WTC11 (cell line): ENCODE results near the gene NOS3. TPM values are rescaled to one million over a fixed set of nuclear protein-coding genes. Genes with fewer than 3 reads are reported as not detected.

Experiments
- ATAC-seq: fragments of 200-7000 bp; cut with Tn5 transposase; 2 replicates; pipeline ENCODE4 v1.10.0; 2021; ENCODE audit warnings: mild to moderate bottlenecking, moderate library complexity
- CTCF ChIA-PET: fragments of 300-600 bp; sonication (Branson Sonifier 250); formaldehyde crosslinking; loops from one replicate; lab custom pipeline; 2021; ENCODE audit warnings: antibody characterized with exemption; lab: Charles Lee
- POLR2A ChIA-PET: fragments of 350-600 bp; sonication (Branson Sonifier 250); formaldehyde crosslinking; loops from one replicate; lab custom pipeline; 2021; ENCODE audit warnings: antibody characterized with exemption; lab: Charles Lee
- DNase-seq: peaks from one replicate; pipeline ENCODE4 v3.0.0; 2021; ENCODE audit warnings: low spot score
- H3K27ac Mint-ChIP-seq: 2 replicates; pipeline ENCODE4 v1.8.0; 2021; ENCODE audit warnings: mixed read lengths
- H3K27me3 Mint-ChIP-seq: 2 replicates; pipeline ENCODE4 v1.8.0; 2021; ENCODE audit warnings: low read depth, mild to moderate bottlenecking, moderate library complexity, mixed read lengths
- H3K36me3 Mint-ChIP-seq: 2 replicates; pipeline ENCODE4 v1.8.0; 2021; ENCODE audit warnings: mixed read lengths
- H3K4me1 Mint-ChIP-seq: 2 replicates; pipeline ENCODE4 v1.8.0; 2022; ENCODE audit warnings: mixed read lengths
- H3K4me3 Mint-ChIP-seq: 2 replicates; pipeline ENCODE4 v1.8.0; 2021; ENCODE audit warnings: mild to moderate bottlenecking, moderate library complexity, mixed read lengths
- H3K9me3 Mint-ChIP-seq: 2 replicates; pipeline ENCODE4 v1.8.0; 2021; ENCODE audit warnings: mixed read lengths
- ATF1 ChIP-seq: sonication (generic); formaldehyde crosslinking; IDR thresholded peaks from 2 replicates; pipeline ENCODE4 v1.8.1; 2023; ENCODE audit warnings: mild to moderate bottlenecking, moderate library complexity, missing genetic modification reagents
- ESRRA ChIP-seq: sonication (generic); formaldehyde crosslinking; IDR thresholded peaks from 2 replicates; pipeline ENCODE4 v1.8.1; 2022; ENCODE audit warnings: mild to moderate bottlenecking, missing genetic modification reagents, borderline replicate concordance
- ETV6 ChIP-seq: sonication (generic); formaldehyde crosslinking; IDR thresholded peaks from 2 replicates; pipeline ENCODE4 v1.8.1; 2022; ENCODE audit warnings: mild to moderate bottlenecking, missing genetic modification reagents
- GABPB1 ChIP-seq: sonication (generic); formaldehyde crosslinking; IDR thresholded peaks from 2 replicates; pipeline ENCODE4 v1.8.1; 2023; ENCODE audit warnings: mild to moderate bottlenecking, missing genetic modification reagents
- RORB ChIP-seq: fragments of 250-450 bp; sonication (Bioruptor Pico); IDR thresholded peaks from 2 replicates; pipeline ENCODE4 v1.9.0; 2021; ENCODE audit warnings: mild to moderate bottlenecking
- TEAD1 ChIP-seq: sonication (generic); formaldehyde crosslinking; IDR thresholded peaks from 2 replicates; pipeline ENCODE4 v1.8.0; 2022; ENCODE audit warnings: mild to moderate bottlenecking, missing genetic modification reagents
- ZNF263 ChIP-seq: sonication (generic); formaldehyde crosslinking; IDR thresholded peaks from 2 replicates; pipeline ENCODE4 v1.8.1; 2022; ENCODE audit warnings: low read depth, mild to moderate bottlenecking, moderate library complexity, missing genetic modification reagents
- ZNF396 ChIP-seq: fragments of 250-450 bp; sonication (Bioruptor Pico); IDR thresholded peaks from 2 replicates; pipeline ENCODE4 v1.8.0; 2021; ENCODE audit warnings: mild to moderate bottlenecking, moderate library complexity, borderline replicate concordance
- total RNA-seq: library from RNA; stranded (reverse); gene quantifications from 3 replicates; pipeline ENCODE4 v1.2.3, GENCODE V29; 2021
- TF ChIP-seq, protein P1 (sequence below): fragments of 200-600 bp; IDR thresholded peaks from 2 replicates; pipeline ENCODE4 v1.8.0; 2022; ENCODE audit warnings: antibody characterized with exemption
- TF ChIP-seq, protein P2 (sequence below): sonication (generic); formaldehyde crosslinking; IDR thresholded peaks from 2 replicates; pipeline ENCODE4 v1.8.0; 2022; ENCODE audit warnings: mild to moderate bottlenecking, missing genetic modification reagents
- TF ChIP-seq, protein P3 (sequence below): fragments of 250-450 bp; sonication (Bioruptor Pico); IDR thresholded peaks from 2 replicates; pipeline ENCODE4 v1.9.0; 2021; ENCODE audit warnings: mild to moderate bottlenecking, borderline replicate concordance
- TF ChIP-seq, protein P4 (sequence below): sonication (generic); formaldehyde crosslinking; conservative IDR thresholded peaks from 2 replicates; pipeline ENCODE4 v1.8.1; 2023; ENCODE audit warnings: mild to moderate bottlenecking, low read depth, missing genetic modification reagents, moderate library complexity

NOS3 gene
- total RNA-seq, 1 experiment from 2014 or later: 6.6 TPM

DNA sequence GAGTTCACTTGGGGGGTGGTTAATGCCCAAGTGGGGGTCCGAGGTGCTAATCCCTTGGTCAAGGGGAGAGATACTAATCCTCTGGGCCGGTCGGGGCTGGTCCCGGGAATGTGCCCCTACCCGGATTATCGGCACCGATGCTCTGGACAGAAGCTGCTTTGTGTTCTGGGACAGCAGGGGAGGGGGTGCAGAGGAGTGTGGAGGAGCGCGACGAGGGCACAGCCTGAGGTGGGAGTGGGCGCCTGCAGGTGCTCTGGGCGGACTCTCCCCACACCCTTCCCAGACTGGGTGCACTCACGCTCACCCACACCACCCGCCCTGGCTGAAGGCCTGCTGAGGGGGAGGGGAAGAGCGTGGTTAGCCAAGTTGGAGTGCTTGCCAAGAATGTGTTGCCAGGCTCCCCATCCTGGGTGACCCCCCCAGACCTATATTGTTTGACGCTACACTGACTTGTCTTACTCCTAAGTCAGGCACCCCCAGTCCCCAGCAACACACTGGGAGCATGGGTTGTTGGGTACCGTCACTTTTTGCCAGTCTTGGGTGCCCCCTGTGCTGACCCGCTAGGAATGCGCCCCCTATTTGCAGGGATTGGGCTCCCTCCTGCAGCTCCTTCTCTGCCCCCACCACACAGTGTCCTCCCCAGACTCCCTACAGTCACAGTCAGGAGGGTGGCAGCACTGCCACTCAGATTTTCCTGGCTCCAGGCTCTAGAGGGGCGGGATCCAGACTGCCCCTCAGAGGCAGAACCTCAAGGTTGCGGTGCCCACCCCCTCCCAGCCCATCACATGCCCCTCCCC lies 69.8 kb downstream of the NOS3 start:
- Mint-ChIP-seq H3K4me3 (peak overlapping the region; percentile 83), H3K4me1 (peaks cover 43% of the 10 kb centered on the region)
- TF ChIP-seq, protein P1, sequence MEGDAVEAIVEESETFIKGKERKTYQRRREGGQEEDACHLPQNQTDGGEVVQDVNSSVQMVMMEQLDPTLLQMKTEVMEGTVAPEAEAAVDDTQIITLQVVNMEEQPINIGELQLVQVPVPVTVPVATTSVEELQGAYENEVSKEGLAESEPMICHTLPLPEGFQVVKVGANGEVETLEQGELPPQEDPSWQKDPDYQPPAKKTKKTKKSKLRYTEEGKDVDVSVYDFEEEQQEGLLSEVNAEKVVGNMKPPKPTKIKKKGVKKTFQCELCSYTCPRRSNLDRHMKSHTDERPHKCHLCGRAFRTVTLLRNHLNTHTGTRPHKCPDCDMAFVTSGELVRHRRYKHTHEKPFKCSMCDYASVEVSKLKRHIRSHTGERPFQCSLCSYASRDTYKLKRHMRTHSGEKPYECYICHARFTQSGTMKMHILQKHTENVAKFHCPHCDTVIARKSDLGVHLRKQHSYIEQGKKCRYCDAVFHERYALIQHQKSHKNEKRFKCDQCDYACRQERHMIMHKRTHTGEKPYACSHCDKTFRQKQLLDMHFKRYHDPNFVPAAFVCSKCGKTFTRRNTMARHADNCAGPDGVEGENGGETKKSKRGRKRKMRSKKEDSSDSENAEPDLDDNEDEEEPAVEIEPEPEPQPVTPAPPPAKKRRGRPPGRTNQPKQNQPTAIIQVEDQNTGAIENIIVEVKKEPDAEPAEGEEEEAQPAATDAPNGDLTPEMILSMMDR: no peak
- TF ChIP-seq, all 79 proteins: peak for 0
- Mint-ChIP-seq H3K36me3 (peaks cover 5% of the 10 kb centered on the region), H3K27ac (no peak overlapping the region), H3K9me3 (no peaks in the 10 kb centered on the region), H3K27me3 (peaks cover 7% of the 10 kb centered on the region)
- POLR2A ChIA-PET: no interaction called here
- ATAC-seq (no peak), DNase-seq (no peak)
- CTCF ChIA-PET: interaction anchor here (0.5 to 3.5 kb wide), 10 partner anchors 10 to 190 kb away, joined by 3 to 12 read pairs (median 3); partner anchors contain the start of gene FASTK

DNA sequence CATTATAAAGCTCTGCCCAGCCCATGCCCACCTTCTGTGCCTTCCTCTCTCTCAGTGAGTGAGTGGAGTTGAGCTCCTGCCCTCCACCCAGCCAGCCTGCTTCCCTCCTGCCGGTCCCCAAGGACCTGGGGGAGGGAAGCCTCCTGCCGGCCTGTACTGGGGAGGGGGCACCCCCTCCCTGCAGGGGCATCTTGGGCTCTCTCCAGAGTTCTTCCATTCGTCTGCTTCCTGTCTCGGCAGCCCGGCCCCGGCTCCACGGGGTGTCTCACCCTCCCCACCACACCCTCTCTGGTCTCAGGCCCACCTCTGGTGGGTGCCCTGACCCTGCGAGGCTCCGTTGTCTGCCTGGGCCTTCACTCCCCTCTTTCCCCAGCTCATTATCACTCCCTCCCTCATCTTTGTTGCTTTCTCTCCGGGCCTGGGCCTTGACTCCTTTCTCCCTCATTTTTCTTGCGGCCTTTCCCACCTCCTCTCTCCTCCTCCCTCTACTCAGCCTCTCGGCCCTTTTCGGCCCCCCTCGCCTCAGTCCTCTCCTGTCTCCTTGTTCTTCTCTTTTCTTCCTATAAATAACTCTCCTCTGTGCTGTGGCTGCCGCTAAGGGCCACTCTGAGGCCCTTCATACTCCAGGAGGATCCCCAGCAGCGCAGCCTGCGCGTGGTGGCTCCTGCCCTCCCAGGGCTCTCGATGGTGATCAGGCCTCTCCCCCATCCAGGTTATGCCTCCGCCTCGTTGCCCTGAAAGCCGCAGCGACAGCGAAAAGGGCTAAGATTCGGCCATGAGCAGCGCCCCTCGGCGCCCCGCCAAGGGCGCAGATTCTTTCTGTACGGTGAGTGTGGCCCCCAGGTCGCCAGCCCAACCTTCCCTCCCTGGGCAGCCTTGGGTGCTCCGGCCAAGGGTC lies 70.6 kb downstream of the NOS3 start:
- DNase-seq (peak; percentile 35), ATAC-seq (no peak)
- TF ChIP-seq ZNF263 (CRISPR knock-in tag): no peak
- TF ChIP-seq GABPB1: no peak
- 0 out of 2 replicates have a peak, but pooled peaks have one; percentile 10 for TF ChIP-seq TEAD1
- no peaks in the 10 kb centered on the region for H3K9me3 Mint-ChIP-seq
- peak overlapping the region; percentile 83 for H3K4me3 Mint-ChIP-seq
- peaks cover 6% of the 10 kb centered on the region for H3K36me3 Mint-ChIP-seq
- H3K4me1 Mint-ChIP-seq: peaks cover 38% of the 10 kb centered on the region
- H3K27me3 Mint-ChIP-seq: peaks cover 4% of the 10 kb centered on the region
- CTCF ChIA-PET: interaction anchor here (0.5 to 3.5 kb wide), 30 partner anchors 11 to 189 kb away, joined by 3 to 36 read pairs (median 6); partner anchors contain the start of genes ABCB8, FASTK and H2BK1
- POLR2A ChIA-PET: interaction anchor here (1.3 to 2.3 kb wide), 8 partner anchors 11 to 166 kb away, joined by 4 to 13 read pairs (median 9); partner anchors contain the start of genes ABCB8, ABCF2, FASTK and TMUB1
- 0 out of 2 replicates have a peak overlapping the region, but pooled peaks have one; percentile 57 for H3K27ac Mint-ChIP-seq

DNA sequence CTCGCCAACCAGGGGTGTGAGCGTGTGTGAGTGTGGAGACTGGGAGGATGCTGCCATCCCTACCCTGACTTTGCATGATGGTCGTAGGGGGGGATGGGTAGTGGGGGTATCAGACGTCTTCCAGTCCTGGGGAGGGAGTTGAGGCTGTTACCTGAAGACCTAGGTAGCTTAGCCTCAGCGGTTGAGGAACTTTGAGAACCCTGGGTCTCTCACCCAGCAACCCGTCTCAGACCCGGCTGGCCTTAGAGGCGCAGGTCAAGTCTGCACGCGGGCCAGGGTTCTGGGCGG lies 71.2 kb downstream of the NOS3 start:
- H3K27me3 Mint-ChIP-seq: peaks cover 2% of the 10 kb centered on the region; the same call in 1 of the 2 replicates
- no peak for ATAC-seq
- DNase-seq: no peak
- CTCF ChIA-PET: interaction anchor here (0.5 to 2.6 kb wide), 29 partner anchors 11 to 182 kb away, joined by 3 to 36 read pairs (median 5); partner anchors contain the start of genes ABCB8, FASTK and H2BK1
- POLR2A ChIA-PET: interaction anchor here (1.3 to 2.3 kb wide), 9 partner anchors 11 to 165 kb away, joined by 4 to 13 read pairs (median 9); partner anchors contain the start of genes ABCB8, ABCF2, FASTK and TMUB1
- TF ChIP-seq ATF1 (CRISPR knock-in tag) (no peak), ETV6 (no peak), GABPB1 (no peak)
- TF ChIP-seq, protein P2, sequence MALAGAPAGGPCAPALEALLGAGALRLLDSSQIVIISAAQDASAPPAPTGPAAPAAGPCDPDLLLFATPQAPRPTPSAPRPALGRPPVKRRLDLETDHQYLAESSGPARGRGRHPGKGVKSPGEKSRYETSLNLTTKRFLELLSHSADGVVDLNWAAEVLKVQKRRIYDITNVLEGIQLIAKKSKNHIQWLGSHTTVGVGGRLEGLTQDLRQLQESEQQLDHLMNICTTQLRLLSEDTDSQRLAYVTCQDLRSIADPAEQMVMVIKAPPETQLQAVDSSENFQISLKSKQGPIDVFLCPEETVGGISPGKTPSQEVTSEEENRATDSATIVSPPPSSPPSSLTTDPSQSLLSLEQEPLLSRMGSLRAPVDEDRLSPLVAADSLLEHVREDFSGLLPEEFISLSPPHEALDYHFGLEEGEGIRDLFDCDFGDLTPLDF: no peak
- H3K36me3 Mint-ChIP-seq: peaks cover 8% of the 10 kb centered on the region
- peaks cover 32% of the 10 kb centered on the region for H3K4me1 Mint-ChIP-seq
- peak overlapping the region; percentile 83 for H3K4me3 Mint-ChIP-seq
- H3K27ac Mint-ChIP-seq: 0 out of 2 replicates have a peak overlapping the region, but pooled peaks have one; percentile 57
- no peaks in the 10 kb centered on the region for H3K9me3 Mint-ChIP-seq

DNA sequence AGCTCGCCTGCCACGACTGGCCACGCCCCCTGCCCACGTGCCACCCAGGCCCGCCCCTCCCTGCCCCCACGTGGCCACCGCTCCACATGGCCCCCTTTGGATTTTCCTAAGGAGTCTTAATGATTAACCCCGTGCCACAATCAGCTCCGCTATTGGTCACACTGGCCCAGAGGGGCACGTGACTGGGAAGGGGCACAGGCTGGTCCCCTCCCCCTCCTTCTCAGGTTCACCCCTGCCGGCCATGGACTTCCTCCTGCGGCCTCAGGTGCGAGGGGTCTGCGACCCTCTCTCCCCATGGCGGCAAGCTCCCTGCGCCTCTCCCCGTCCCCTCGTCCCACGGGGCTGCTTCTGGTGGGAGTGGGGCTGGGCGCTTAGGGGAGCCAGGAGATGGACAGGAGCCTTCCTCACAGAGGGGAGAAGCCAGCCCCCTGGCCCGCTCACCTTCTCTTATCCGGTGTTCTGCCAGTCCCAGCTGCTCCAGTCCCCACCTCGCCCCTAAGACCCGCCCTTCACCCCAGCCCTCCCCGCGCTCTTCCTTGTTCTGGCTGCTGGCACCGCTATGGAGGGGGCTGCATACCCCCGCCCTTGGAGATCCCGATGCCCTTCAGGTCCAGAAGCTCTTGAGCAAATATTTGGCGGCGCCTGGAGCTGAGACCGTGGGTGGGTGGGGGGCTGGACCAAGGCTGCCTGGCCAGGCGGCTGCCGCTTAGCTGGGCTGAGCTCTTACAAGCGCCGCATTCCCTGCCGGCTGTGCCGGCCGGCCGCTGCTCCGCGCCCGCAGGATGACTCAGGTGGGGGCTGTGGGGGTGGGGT lies 71.8 kb downstream of the NOS3 start:
- Mint-ChIP-seq H3K36me3 (peaks cover 14% of the 10 kb centered on the region), H3K9me3 (no peaks in the 10 kb centered on the region), H3K27ac (no peak overlapping the region), H3K4me3 (peak overlapping the region; percentile 83), H3K4me1 (peaks cover 31% of the 10 kb centered on the region), H3K27me3 (peaks cover 2% of the 10 kb centered on the region; the same call in 1 of the 2 replicates)
- POLR2A ChIA-PET: interaction anchor here (0.6 to 2.3 kb wide), 11 partner anchors 12 to 1527 kb away, joined by 3 to 13 read pairs (median 8); partner anchors contain the start of genes ABCB8, ABCF2, FASTK and TMUB1
- CTCF ChIA-PET: interaction anchor here (0.5 to 2.6 kb wide), 37 partner anchors 11 to 182 kb away, joined by 3 to 36 read pairs (median 5); partner anchors contain the start of genes ABCB8, FASTK and H2BK1
- ATAC-seq: peak; percentile 56
- peak; percentile 94 for DNase-seq
- TF ChIP-seq, protein P3, sequence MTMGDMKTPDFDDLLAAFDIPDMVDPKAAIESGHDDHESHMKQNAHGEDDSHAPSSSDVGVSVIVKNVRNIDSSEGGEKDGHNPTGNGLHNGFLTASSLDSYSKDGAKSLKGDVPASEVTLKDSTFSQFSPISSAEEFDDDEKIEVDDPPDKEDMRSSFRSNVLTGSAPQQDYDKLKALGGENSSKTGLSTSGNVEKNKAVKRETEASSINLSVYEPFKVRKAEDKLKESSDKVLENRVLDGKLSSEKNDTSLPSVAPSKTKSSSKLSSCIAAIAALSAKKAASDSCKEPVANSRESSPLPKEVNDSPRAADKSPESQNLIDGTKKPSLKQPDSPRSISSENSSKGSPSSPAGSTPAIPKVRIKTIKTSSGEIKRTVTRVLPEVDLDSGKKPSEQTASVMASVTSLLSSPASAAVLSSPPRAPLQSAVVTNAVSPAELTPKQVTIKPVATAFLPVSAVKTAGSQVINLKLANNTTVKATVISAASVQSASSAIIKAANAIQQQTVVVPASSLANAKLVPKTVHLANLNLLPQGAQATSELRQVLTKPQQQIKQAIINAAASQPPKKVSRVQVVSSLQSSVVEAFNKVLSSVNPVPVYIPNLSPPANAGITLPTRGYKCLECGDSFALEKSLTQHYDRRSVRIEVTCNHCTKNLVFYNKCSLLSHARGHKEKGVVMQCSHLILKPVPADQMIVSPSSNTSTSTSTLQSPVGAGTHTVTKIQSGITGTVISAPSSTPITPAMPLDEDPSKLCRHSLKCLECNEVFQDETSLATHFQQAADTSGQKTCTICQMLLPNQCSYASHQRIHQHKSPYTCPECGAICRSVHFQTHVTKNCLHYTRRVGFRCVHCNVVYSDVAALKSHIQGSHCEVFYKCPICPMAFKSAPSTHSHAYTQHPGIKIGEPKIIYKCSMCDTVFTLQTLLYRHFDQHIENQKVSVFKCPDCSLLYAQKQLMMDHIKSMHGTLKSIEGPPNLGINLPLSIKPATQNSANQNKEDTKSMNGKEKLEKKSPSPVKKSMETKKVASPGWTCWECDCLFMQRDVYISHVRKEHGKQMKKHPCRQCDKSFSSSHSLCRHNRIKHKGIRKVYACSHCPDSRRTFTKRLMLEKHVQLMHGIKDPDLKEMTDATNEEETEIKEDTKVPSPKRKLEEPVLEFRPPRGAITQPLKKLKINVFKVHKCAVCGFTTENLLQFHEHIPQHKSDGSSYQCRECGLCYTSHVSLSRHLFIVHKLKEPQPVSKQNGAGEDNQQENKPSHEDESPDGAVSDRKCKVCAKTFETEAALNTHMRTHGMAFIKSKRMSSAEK (CRISPR knock-in tag): no peak
- TF ChIP-seq ZNF396 (CRISPR knock-in tag): no peak
- TF ChIP-seq RORB (CRISPR knock-in tag): no peak
- TF ChIP-seq, protein P4, sequence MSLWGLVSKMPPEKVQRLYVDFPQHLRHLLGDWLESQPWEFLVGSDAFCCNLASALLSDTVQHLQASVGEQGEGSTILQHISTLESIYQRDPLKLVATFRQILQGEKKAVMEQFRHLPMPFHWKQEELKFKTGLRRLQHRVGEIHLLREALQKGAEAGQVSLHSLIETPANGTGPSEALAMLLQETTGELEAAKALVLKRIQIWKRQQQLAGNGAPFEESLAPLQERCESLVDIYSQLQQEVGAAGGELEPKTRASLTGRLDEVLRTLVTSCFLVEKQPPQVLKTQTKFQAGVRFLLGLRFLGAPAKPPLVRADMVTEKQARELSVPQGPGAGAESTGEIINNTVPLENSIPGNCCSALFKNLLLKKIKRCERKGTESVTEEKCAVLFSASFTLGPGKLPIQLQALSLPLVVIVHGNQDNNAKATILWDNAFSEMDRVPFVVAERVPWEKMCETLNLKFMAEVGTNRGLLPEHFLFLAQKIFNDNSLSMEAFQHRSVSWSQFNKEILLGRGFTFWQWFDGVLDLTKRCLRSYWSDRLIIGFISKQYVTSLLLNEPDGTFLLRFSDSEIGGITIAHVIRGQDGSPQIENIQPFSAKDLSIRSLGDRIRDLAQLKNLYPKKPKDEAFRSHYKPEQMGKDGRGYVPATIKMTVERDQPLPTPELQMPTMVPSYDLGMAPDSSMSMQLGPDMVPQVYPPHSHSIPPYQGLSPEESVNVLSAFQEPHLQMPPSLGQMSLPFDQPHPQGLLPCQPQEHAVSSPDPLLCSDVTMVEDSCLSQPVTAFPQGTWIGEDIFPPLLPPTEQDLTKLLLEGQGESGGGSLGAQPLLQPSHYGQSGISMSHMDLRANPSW: no peak
- TF ChIP-seq ESRRA (CRISPR knock-in tag): no peak
